WTC11 (cell line): Measurements from ENCODE around the gene ASCL3.

Experiments used
- FOXK1 ChIP-seq: sonication (generic); formaldehyde crosslinking; IDR thresholded peaks from 2 replicates; pipeline ENCODE4 v1.8.0; 2022; ENCODE audit warnings: mild to moderate bottlenecking, moderate library complexity, missing genetic modification reagents
- NFYB ChIP-seq: sonication (generic); formaldehyde crosslinking; conservative IDR thresholded peaks from 2 replicates; pipeline ENCODE4 v1.8.0; 2022; ENCODE audit warnings: low read depth, missing genetic modification reagents
- SMAD3 ChIP-seq: sonication (generic); formaldehyde crosslinking; IDR thresholded peaks from 2 replicates; pipeline ENCODE4 v1.8.0; 2022; ENCODE audit warnings: missing genetic modification reagents, mild to moderate bottlenecking, borderline replicate concordance
- ZNF263 ChIP-seq: sonication (generic); formaldehyde crosslinking; IDR thresholded peaks from 2 replicates; pipeline ENCODE4 v1.8.1; 2022; ENCODE audit warnings: low read depth, mild to moderate bottlenecking, moderate library complexity, missing genetic modification reagents
- TF ChIP-seq, protein P1 (sequence below): sonication (generic); formaldehyde crosslinking; IDR thresholded peaks from 2 replicates; pipeline ENCODE4 v1.8.1; 2022; ENCODE audit warnings: low read depth, mild to moderate bottlenecking, moderate library complexity, missing genetic modification reagents, borderline replicate concordance
- TF ChIP-seq, protein P2 (sequence below): fragments of 200-600 bp; IDR thresholded peaks from 2 replicates; pipeline ENCODE4 v1.8.0; 2022; ENCODE audit warnings: antibody characterized with exemption
- TF ChIP-seq, protein P3 (sequence below): sonication (generic); formaldehyde crosslinking; IDR thresholded peaks from 2 replicates; pipeline ENCODE4 v1.8.1; 2022; ENCODE audit warnings: missing genetic modification reagents, borderline replicate concordance
- TF ChIP-seq, protein P4 (sequence below): sonication (generic); formaldehyde crosslinking; IDR thresholded peaks from 2 replicates; pipeline ENCODE4 v1.8.0; 2022; ENCODE audit warnings: mild to moderate bottlenecking, missing genetic modification reagents
- TF ChIP-seq, protein P5 (sequence below): sonication (generic); formaldehyde crosslinking; IDR thresholded peaks from 2 replicates; pipeline ENCODE4 v1.8.1; 2022; ENCODE audit warnings: low read depth, missing genetic modification reagents, borderline replicate concordance
- TF ChIP-seq, protein P6 (sequence below): sonication (generic); formaldehyde crosslinking; IDR thresholded peaks from 2 replicates; pipeline ENCODE4 v1.8.1; 2023; ENCODE audit warnings: mild to moderate bottlenecking, missing genetic modification reagents, moderate library complexity
- TF ChIP-seq, protein P7 (sequence below): sonication (generic); formaldehyde crosslinking; IDR thresholded peaks from 2 replicates; pipeline ENCODE4 v1.8.0; 2022; ENCODE audit warnings: mild to moderate bottlenecking, missing genetic modification reagents
- TF ChIP-seq, protein P8 (sequence below): sonication (generic); formaldehyde crosslinking; IDR thresholded peaks from 2 replicates; pipeline ENCODE4 v1.8.0; 2023; ENCODE audit warnings: missing genetic modification reagents

DNA sequence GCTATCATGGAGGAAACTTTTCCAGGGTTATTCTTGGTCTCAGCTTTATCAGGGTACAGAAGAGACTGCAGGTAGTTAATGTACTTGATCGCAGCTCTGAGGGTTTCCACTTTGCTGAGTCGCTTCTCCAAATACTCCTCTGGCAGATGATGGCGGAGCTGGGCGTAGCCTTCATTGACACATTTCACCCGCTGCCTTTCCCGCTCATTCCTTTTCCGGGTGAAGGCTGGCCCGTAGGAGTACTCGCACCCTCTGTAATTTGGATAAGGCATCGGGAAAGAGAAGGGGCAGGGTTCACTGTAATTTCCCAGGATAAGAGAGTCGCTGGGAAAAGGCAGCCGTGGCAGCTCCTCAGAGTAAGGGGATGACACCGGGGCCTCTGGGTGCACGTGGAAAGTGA, 5.2 kb downstream of the ASCL3 start:
- TF ChIP-seq, protein P1, sequence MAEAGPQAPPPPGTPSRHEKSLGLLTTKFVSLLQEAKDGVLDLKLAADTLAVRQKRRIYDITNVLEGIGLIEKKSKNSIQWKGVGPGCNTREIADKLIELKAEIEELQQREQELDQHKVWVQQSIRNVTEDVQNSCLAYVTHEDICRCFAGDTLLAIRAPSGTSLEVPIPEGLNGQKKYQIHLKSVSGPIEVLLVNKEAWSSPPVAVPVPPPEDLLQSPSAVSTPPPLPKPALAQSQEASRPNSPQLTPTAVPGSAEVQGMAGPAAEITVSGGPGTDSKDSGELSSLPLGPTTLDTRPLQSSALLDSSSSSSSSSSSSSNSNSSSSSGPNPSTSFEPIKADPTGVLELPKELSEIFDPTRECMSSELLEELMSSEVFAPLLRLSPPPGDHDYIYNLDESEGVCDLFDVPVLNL (CRISPR knock-in tag): no peak
- TF ChIP-seq NFYB (CRISPR knock-in tag) (no peak), ZNF263 (CRISPR knock-in tag) (no peak), SMAD3 (no peak), FOXK1 (no peak)
- TF ChIP-seq, protein P2, sequence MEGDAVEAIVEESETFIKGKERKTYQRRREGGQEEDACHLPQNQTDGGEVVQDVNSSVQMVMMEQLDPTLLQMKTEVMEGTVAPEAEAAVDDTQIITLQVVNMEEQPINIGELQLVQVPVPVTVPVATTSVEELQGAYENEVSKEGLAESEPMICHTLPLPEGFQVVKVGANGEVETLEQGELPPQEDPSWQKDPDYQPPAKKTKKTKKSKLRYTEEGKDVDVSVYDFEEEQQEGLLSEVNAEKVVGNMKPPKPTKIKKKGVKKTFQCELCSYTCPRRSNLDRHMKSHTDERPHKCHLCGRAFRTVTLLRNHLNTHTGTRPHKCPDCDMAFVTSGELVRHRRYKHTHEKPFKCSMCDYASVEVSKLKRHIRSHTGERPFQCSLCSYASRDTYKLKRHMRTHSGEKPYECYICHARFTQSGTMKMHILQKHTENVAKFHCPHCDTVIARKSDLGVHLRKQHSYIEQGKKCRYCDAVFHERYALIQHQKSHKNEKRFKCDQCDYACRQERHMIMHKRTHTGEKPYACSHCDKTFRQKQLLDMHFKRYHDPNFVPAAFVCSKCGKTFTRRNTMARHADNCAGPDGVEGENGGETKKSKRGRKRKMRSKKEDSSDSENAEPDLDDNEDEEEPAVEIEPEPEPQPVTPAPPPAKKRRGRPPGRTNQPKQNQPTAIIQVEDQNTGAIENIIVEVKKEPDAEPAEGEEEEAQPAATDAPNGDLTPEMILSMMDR: no peak
- TF ChIP-seq, protein P3, sequence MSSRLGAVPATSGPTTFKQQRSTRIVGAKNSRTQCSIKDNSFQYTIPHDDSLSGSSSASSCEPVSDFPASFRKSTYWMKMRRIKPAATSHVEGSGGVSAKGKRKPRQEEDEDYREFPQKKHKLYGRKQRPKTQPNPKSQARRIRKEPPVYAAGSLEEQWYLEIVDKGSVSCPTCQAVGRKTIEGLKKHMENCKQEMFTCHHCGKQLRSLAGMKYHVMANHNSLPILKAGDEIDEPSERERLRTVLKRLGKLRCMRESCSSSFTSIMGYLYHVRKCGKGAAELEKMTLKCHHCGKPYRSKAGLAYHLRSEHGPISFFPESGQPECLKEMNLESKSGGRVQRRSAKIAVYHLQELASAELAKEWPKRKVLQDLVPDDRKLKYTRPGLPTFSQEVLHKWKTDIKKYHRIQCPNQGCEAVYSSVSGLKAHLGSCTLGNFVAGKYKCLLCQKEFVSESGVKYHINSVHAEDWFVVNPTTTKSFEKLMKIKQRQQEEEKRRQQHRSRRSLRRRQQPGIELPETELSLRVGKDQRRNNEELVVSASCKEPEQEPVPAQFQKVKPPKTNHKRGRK (CRISPR knock-in tag): no peak
- TF ChIP-seq, protein P4, sequence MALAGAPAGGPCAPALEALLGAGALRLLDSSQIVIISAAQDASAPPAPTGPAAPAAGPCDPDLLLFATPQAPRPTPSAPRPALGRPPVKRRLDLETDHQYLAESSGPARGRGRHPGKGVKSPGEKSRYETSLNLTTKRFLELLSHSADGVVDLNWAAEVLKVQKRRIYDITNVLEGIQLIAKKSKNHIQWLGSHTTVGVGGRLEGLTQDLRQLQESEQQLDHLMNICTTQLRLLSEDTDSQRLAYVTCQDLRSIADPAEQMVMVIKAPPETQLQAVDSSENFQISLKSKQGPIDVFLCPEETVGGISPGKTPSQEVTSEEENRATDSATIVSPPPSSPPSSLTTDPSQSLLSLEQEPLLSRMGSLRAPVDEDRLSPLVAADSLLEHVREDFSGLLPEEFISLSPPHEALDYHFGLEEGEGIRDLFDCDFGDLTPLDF (CRISPR knock-in tag): no peak
- TF ChIP-seq, protein P5, sequence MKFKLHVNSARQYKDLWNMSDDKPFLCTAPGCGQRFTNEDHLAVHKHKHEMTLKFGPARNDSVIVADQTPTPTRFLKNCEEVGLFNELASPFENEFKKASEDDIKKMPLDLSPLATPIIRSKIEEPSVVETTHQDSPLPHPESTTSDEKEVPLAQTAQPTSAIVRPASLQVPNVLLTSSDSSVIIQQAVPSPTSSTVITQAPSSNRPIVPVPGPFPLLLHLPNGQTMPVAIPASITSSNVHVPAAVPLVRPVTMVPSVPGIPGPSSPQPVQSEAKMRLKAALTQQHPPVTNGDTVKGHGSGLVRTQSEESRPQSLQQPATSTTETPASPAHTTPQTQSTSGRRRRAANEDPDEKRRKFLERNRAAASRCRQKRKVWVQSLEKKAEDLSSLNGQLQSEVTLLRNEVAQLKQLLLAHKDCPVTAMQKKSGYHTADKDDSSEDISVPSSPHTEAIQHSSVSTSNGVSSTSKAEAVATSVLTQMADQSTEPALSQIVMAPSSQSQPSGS (CRISPR knock-in tag): no peak
- TF ChIP-seq, protein P6, sequence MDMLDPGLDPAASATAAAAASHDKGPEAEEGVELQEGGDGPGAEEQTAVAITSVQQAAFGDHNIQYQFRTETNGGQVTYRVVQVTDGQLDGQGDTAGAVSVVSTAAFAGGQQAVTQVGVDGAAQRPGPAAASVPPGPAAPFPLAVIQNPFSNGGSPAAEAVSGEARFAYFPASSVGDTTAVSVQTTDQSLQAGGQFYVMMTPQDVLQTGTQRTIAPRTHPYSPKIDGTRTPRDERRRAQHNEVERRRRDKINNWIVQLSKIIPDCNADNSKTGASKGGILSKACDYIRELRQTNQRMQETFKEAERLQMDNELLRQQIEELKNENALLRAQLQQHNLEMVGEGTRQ (CRISPR knock-in tag): no peak
- TF ChIP-seq, protein P7, sequence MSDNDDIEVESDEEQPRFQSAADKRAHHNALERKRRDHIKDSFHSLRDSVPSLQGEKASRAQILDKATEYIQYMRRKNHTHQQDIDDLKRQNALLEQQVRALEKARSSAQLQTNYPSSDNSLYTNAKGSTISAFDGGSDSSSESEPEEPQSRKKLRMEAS (CRISPR knock-in tag): no peak
- TF ChIP-seq, protein P8, sequence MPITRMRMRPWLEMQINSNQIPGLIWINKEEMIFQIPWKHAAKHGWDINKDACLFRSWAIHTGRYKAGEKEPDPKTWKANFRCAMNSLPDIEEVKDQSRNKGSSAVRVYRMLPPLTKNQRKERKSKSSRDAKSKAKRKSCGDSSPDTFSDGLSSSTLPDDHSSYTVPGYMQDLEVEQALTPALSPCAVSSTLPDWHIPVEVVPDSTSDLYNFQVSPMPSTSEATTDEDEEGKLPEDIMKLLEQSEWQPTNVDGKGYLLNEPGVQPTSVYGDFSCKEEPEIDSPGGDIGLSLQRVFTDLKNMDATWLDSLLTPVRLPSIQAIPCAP (CRISPR knock-in tag): no peak
